DMS153 treated with DMSO at 0.1 percent for 48 hours (cell line): ENCODE results near the gene VWC2.

Experiments
- DNase-seq: peaks from one replicate; lab custom pipeline; 2025; ENCODE audit not compliant: unreplicated experiment; lab: John Stamatoyannopoulos, UW

The VWC2 gene

DNA sequence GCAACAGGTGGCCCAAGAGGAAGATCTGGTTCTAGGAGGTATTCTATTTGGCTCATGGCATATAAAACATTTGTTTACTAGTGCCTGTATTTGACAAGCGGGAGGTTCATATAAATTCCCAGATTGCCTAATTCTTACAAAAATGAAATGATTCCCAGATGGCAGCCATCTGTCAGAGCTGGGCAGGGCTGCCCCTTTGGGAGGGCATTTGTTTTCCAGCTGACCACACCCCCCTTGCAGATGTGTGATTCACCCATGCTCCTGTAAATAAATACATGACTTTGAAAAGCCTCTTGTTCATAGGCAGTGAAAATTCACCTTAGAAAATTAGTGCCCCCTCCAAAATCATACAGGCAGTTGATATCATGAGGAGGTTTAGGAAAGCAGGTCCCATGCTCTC is 8.6 kb downstream of the VWC2 start:
- no peak for DNase-seq

DNA sequence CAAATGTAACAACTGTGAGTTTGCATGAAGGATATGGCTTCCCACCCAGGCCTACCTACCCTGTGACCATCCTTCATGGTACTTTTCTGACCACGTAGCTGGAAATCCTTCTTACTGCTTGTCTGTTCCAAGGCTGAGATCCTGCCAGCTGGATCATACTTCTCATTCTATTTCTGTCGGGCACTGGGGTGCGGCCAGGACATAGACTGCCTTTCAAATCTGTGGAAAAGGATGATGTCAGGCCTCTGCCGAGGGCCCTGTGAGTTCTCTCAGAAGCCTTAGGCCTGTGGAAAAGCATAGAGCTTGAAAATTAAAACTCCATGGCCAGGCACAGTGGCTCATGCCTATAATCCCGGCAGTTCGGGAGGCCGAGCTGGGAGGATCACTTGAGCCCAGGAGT is 10.0 kb downstream of the VWC2 start:
- no peak for DNase-seq

DNA sequence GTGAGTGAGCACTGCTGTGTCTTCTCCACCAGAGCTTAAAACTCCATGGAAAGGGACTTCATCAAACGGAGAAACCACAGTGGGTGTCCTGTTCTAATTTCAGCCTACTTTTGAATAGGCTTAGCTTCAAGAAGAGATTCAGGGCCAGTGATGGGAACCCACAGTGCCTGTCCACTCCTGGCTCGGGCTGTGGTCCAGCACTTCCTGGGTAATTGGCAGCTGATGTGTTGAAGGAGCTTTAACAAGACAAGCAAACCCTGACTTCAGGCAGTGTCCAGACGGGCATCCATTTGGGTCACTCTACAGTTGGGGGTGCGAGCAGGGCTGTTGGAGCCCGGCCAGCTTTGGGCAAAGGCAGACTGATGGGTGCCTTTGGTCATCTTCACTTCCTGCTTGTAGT is 14.5 kb downstream of the VWC2 start:
- no peak for DNase-seq

DNA sequence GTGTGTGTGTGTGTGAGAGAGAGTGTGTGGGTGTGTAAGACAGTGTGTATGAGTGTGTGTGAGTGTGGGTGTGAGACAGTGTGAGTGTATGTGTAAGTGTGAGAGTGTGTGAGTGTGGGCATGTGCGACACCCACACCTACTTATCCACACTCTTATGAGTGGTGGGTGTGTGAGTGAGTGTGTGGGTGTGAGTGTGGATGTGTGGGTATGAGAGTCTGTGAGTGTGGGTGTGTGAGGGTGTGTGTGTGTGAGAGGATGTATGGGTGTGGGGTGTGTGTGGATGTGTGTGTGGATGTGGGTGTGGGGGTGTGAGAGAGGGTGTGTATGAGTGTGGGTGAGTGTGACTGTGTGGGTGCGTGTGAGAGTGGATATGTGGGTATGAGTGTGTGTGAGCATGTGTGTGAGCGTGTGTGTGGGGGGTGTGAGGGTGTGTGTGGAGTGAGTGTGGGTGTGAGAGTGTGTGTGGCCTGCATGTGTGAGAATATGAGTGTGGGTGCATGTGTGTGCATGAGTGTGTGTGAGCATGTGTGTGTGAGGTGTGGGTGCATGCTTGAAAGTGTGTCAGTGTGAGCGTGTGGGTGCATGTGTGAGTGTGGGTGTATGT is 15.1 kb downstream of the VWC2 start:
- DNase-seq: no peak

DNA sequence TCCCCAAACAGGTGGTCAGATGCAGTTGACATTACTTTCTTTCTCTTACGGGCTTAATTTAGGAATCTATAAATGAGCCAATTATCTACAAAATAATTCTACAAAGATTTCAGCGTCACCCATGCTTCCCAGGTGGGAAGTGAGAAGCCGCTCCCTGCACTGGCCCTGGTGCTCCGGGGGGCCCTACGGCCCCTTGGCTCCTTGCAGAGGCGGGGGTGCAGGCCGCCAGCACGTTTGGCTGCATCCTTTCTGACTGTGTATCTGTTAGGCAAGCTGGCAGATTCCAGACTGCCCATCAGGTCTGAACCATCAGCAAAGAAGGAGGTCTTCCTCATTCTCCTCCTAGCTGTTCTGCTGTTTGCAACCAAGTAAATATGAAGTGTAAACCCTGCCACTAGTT is 16.3 kb downstream of the VWC2 start:
- no peak for DNase-seq

DNA sequence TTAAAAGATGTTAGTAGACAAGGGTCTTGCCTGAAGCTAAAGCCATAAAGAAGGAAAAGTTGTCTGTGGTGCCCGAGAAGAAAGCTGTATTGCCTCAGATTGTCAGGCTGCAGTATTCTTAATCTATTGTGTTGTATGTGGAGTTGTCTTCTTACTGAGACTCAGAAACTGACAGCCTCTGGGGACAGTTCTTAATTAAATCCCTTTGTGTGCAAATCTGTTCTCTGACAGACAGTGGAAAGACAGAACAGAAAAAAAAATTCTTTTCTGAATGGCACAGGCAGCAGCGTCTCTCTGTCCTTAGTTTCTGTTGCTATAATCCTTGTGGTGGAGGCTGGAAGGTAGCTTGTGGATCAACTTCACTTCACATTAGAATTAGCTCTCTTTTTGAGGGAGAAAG is 16.8 kb downstream of the VWC2 start:
- no peak for DNase-seq

DNA sequence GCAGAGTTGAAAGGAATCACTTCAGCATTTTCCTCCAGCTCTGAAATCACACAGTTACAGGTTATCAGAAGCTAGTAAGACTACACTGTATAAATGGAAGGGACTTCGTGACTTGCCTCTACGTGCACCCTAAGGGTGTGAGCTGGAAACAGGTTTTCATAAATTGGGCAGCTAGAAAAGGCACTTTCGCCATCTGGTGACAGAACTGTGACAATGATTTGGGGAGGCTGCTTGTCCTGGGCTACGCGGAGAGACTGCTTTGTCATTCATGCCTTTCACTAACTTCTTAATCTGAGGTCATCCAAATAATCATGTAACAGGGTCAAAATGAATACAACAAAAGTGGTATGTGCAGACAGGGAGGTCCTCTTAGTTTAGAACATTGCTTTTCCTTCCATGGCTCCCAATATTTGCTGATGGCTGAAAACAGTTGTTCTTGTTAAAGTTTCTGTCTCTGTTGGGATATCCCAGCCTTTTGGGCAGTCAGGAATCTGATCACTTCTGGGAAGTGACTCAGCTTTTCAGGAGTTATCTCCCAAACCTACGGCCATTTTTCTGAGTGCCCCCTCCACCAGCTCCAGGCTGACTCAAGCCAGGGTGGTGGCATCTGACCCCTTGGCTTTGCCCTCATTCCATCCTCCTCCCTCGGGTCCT is 17.8 kb downstream of the VWC2 start:
- peak; percentile 38 for DNase-seq

DNA sequence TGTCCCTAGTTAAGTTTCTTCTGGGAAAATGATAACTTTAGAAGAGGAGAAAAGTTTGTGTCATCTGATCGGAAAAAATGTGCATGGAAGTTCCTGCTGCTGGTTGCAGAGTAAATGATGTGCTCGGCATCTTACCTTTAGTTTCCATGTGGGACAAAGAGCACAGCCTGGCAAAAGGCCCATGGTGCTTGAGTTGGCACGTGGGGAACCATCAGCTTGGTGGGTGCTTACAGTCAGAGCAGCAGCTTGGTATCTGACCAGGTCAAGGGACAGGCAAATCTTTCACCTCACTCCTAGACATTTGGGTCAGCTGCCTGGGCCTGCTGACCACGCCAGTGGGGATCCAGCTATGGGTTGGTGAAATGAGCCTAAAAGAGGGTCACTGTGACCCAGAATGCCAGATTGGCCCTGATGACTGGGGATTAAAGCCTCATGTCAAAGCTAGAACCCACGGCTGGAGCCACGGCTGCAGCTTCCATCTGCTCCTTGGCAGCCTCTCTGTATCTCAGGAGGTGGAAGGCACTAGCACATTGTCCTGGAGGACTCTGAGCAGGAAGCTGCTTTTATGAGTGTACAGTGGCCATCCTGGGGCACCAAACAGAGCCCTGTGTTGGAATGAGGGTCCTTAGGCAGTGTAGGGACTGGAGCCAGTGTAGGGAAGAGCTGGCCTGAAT is 24.7 kb downstream of the VWC2 start:
- DNase-seq: no peak

DNA sequence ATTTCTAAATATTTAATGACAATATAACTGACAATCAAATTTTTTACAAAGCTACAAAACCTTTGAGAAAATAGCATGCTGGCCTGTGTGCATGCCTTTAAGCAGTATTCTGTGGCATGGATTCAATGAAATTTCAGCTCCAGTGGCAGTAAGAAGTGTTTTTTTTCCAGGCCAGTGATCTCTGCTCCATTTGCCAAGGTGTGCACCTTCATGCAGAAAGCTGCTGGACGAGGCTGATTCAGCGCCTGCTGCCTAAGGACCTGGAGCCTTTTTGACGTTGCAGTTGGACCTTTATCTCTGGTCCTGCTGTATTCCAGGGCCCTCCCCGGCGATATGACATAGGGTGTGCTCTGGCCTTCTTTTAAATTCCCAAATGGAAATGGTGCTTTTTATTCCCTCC is 26.6 kb downstream of the VWC2 start:
- DNase-seq: no peak

DNA sequence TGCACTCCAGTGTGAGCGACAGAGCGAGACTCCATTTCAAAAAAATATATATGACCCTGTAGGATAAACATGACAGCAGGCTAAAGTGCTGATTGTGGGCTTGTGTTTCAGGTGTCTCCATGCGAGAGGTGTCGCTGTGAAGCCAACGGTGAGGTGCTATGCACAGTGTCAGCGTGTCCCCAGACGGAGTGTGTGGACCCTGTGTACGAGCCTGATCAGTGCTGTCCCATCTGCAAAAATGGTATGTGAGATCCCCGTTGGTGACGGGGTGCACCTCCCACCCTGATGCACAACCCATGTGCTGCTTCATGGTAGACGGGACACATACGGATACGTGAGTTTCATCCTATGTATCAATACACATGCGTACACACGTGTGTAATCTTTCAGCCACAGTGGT is 29.2 kb downstream of the VWC2 start:
- DNase-seq: no peak

DNA sequence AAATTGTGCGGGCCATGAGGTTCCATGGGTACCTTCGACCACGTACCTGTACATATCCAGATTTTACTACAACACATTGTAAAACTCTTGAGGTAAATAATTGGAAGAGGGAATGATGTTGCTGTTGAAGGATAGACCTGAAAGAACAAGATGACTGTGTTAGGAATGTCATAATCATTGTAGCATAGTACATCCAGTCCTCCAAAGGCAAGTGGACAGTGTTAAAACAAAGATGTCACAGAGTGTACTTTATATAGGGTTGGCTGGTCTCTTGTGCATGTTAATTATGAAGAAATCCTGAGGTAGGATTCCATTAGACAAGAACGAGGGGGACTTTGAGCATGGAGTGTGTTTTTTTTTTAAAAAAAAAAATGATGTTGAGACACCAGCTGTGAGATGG is 30.4 kb downstream of the VWC2 start:
- DNase-seq: no peak

DNA sequence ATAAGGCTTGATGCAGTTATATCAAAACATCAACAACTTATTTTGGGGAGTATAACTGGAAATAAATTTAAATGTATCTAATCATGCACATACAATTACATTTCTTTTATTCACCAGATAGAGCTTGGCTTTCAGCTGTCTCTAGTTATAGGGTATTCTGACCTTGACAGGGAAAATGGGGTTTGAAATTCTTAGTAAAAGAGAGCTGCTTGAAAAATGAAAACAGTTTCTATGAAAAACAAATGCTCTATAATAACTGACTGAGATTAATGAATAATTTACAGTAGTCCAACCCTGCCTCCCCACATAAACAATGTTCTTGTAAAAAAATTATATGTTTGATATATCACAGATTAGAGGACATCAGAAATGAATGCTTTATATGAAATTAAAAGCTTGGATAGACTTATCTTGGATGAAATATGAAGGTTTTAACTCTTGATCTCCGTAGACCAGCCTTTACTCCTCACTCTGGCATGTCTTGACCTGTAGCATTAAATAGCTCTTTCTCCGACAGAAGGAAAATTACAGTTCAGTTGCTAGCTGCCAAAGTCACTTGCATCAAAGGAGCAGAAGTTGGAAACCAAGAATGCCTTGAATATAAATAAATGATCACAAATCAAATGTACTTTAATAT is 32.1 kb downstream of the VWC2 start:
- no peak for DNase-seq

DNA sequence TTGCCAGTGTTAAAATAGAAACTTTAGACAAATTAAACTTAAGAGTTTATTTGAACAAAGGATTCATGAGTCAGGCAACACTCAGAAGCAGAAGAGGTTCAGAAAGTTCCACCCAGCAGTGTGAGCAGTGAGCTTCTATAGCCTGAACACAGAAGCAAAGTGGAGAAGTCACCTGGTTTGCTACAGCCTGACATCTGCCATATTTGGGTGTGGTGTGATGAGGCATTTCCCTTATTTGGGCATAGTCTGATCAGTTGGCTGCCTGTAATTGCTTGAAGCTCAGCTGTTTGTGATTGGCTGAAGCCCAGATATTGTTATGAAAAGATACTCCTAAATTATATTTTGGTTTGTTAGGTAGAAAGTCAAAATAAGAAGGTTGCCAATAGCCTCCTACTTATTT is 39.1 kb downstream of the VWC2 start:
- DNase-seq: no peak

DNA sequence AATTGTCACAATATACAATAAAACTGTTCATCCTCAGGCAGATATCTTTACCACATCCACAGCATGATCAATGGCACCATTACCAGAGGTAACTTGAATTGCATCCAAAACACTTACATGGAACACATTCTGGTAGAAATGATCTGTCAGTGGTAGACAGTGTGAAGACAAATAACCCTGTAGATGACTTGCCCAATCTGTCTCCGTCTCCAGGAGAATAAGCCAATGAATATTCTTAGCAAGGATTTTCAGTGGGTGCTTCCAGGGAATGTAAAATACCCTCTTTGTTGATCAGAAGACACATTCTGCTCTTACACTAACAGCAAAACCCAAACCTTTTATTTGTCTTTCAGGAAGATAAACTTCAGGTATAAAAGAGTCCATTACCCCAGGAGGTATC is 43.8 kb downstream of the VWC2 start:
- no peak for DNase-seq

DNA sequence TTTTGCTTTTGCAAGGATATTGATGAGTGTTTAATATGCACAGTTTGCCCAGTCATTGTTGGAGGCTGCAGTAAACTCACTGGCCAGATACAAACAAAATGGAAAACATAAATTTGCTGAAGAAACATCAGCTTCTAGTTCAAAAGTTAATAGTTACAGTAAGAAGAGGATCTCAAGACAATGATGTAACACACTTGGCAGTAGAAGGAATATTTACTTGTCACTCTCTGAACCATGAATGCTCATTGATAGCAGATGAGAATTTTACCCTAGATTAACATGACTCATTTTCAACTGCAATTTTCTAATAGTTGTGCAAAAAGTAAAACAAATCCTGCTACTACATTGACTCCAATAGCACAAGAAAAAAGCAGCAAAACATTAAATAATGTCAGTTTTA is 47.7 kb downstream of the VWC2 start:
- DNase-seq: no peak

DNA sequence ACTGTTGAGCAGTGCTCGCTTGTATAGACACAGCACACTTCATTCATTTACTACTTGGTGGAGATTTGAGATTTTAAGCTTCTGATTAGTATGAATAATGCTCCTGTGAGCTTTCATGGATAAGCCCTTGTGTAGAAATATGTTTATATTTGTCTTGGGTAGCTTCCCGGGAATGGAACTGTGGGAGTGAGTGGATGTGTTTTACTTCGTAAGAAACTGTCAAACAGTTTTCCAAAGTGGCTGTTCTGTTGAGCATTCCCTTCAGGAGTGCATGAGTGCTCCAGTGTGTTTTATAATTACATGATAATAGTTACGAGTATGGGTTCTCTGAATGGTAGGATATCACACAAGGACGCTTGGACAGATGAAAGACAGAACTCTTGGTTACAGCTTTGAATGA is 49.4 kb downstream of the VWC2 start:
- no peak for DNase-seq

DNA sequence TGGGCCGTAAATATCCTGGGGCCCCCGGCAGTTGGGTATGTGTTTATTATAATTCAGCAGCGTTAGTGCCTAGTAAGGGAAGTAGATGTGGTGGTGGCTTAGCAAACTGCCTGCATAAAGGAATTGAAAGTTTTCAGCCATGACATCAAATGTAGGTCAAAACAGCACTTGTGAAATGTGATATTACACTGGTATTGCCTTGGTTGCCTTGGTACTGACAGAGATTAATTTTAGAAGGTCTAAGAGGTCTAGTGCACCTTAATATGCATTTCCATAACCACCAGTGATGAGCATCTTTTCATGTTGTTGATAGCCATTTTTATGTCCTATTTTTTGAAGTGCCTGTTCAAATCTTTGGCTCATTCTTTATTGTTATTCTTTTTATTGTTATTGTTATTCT is 50.1 kb downstream of the VWC2 start:
- no peak for DNase-seq

DNA sequence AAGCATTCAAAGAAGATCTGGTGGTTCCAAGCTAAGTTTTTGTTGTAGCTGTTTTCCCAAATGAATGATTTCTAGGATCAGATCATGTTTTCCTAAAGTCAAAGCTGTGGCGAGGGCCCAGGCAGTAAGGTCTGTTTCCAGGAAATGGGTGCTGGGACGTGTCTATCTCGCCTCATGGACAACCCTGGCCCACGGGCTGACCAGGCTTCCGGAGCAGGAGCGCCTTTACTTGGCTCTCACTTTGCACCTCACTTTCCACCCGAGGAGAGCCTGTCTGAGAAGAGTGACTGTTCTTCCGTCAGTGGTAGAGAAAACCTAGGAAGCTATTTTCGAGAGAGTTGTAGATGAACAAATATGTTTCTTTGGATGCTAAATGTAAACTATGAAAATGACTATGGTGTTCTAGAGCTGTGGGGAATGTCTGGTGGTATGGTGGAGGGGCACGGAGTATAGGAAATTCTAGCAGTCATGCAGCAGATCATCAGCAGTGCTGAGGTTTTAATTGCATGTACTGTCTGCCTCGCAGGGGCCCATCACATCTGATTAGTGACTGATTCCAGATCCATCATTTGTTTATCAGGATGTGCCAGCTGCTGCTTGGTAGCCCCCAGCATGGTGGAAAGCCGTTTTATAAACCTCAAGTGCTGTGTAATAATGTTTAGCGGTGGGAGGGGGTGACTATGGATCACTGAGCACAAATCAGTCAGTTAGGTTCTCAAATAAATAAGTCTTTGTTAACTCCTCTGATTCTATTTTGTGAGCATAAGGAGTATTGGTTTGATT is 66.6 kb downstream of the VWC2 start:
- no peak for DNase-seq

DNA sequence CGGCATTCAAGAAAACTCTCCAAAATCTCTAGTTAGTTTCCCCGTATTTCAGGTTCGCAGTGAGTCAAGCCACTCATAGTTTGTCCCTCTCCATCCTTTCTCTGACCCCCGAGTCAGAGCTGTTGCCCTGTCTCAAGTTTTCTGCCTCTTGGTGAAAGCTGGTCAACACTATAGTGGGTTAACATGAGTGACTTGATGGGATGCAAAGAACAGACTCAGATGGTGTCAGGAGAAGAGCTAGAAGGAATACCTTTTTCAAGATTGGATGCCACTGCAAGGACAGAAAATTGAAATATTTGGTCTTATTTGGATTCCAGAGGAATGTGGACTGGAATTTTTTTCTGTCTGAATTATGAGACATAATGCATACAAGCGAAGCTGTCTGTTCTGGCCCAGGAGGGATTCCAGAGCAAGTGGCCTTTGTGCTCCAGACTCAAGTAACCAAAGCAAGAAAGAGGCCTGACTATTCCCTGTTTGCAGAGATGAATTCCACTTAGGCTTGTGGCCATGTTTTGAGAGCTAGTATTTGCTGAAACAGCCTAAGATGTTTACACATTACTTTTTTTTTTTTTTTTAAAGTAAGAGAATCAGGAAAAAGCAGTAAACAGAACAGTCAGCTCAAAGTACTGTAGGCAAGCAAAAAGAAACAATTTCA is 67.4 kb downstream of the VWC2 start:
- no peak for DNase-seq

DNA sequence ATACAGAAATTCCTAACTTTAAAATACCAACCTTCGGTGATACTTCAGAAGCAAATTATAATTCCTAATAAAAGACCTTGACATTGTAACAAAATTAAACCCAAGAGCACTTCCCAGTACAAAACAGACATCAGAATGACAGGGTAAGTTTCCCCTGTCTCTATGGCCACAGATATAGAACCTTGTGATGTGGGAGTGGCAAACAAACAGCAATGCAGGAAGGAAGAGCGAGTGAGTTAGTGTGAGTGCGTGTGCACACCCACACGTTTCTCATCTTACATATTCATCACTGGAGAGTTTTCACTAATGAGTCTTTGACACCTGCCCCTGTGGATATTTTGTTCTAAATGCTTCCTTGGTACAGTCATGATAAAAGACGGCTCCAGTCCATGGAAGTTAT is 72.2 kb downstream of the VWC2 start:
- DNase-seq: no peak

DNA sequence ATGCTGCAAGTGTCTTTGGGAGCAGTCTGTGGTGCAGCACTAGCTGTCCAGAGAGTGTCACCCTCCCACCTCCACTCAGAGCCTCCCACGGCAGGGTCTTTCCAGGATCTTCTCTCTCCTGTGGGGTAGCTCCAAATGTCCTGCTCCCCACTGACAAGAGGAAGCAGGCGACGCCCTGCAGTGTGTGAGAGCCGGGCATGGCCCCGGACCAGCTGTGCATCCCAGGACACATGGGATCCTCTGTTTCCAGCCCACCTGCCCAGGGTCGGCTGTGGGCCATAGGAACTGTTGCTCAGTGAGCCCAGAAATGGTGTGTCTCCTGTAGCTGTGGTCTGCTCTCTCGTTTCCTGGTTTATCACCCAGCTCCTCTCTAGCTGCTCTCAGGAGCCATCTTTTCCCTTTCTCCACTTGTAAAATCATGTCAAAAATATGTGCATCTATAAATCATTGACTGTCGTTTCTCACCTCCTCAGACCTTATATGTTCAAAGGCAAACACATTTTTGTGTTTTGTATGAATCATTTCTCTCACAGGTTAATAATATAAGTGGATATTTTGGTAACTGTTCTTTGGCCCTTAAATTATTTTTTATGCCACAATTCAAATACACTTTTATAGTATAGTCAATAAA is 74.9 kb downstream of the VWC2 start:
- DNase-seq: no peak
